ENCODE results near the gene CRACR2A. TPM values are rescaled to one million over a fixed set of nuclear protein-coding genes. Genes with fewer than 3 reads are reported as not detected.

CRACR2A gene
- total and polyA plus RNA-seq, 2 of the 4 experiments (the other 2 are of a cell fraction): 0.54 to 0.60 TPM

DNA sequence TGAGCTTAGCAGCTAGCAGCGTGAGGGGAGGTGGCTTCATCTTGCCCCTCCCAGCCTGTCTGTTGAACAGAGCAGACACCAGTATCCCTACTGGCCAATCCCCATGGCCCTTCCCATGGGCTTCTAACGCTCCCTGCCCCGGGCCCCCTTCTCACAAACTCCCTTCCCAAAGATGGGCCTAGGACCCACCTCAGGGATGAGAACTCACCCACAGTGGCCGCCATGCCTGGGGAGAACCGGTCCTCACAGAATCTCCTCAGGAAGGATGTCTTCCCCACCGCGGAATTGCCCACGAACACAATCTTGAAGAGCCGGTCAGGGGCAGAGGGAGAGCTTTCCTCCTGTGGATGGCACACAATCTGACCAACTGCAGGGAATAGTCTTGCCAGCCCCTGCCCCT is 119.5 kb downstream of the CRACR2A start:
- no peak overlapping the region for H4K5ac ChIP-seq (ENCODE audit: low read depth, low read length)
- dilution Hi-C loops (cut with HindIII; ENCODE audit: low sequenced_read_pairs, unreplicated experiment): no loop called here
- in situ Hi-C loops (cut with MboI; ENCODE audit: low sequenced_read_pairs): no loop called here

More for the DNA sequence above, 119.5 kb downstream of the CRACR2A start:
- Histone ChIP-seq H3K4me1 (ENCODE audit: control insufficient read depth, insufficient read depth, low read length) (no peaks in the 10 kb centered on the region), H3K14ac (replicated peaks; ENCODE audit: low read depth, low read length) (no peak overlapping the region), H3K27ac (ENCODE audit: insufficient read depth, low read length) (no peak overlapping the region), H3K4ac (ENCODE audit: low read depth, low read length) (no peak overlapping the region), H2BK15ac (ENCODE audit: low read depth, low read length) (no peak overlapping the region), H3K79me1 (ENCODE audit: low read depth in 1 of 2, low read length in 2 of 2) (no peaks in the 10 kb centered on the region), H3K4me2 (ENCODE audit: low read depth, low read length) (no peak overlapping the region), H2AK5ac (ENCODE audit: low read depth, low read length) (no peak overlapping the region), H2BK5ac (ENCODE audit: low read depth, low read length, poor library complexity, severe bottlenecking) (no peak overlapping the region), H4K20me1 (ENCODE audit: insufficient read depth, low read length) (no peaks in the 10 kb centered on the region), H3K4me3 (ENCODE audit: insufficient read depth, low read depth, low read length) (no peak overlapping the region), H2AK9ac (replicated peaks; ENCODE audit: low read depth, low read length, poor library complexity) (no peak overlapping the region), H3K9me1 (ENCODE audit: insufficient read depth, low read length) (no peaks in the 10 kb centered on the region), H3K27me3 (ENCODE audit: control insufficient read depth, insufficient read depth, low read length) (peaks cover 16% of the 10 kb centered on the region), H3K56ac (ENCODE audit: extremely low read depth, insufficient read depth, low read length) (no peak overlapping the region), H2AFZ (replicated peaks; ENCODE audit: low read length, poor library complexity) (no peak overlapping the region), H2BK120ac (ENCODE audit: low read depth, low read length) (no peak overlapping the region), H3K23ac (ENCODE audit: low read depth, low read length) (no peak overlapping the region), H3K9ac (ENCODE audit: low read depth, low read length) (no peak overlapping the region), H4K8ac (ENCODE audit: low read depth in 2 of 2, low read length in 2 of 2) (no peak overlapping the region), H2BK20ac (ENCODE audit: low read depth, low read length) (no peak overlapping the region), H3K36me3 (ENCODE audit: control insufficient read depth, insufficient read depth, low read length) (no peaks in the 10 kb centered on the region), H4K91ac (ENCODE audit: insufficient read depth, low read depth, low read length) (no peak overlapping the region), H3K18ac (ENCODE audit: low read depth, low read length) (no peak overlapping the region), H3K9me3 (ENCODE audit: control insufficient read depth, insufficient read depth, low read length) (no peaks in the 10 kb centered on the region)
- BruUV-seq (replicated peaks): no TSS peak
- DNase-seq: no peak
- WGBS, 2 experiments (ENCODE audit: extremely low coverage in 2 of 2, insufficient read length in 1 of 2): 63% methylated on average over 2 of the region's 9 CpGs; no CpG with 5 or more reads in 1 of the 2 experiments
- TF ChIP-seq RAD21 (IDR thresholded peaks at IDR 0.05; ENCODE audit: low read length) (no peak), MAZ (IDR thresholded peaks at IDR 0.05; ENCODE audit: borderline replicate concordance, low read depth, low read length) (no peak), BHLHE40 (IDR thresholded peaks at IDR 0.05; ENCODE audit: low read depth, low read length) (no peak), SMC3 (IDR thresholded peaks at IDR 0.05; ENCODE audit: low read depth, low read length) (no peak), RCOR1 (IDR thresholded peaks at IDR 0.05; ENCODE audit: insufficient replicate concordance, low read length) (no peak), CEBPB (IDR thresholded peaks at IDR 0.05; ENCODE audit: low read depth, low read length) (no peak), RFX5 (IDR thresholded peaks at IDR 0.05; ENCODE audit: low read depth, low read length) (no peak), NFE2L2 (IDR thresholded peaks at IDR 0.05; ENCODE audit: low read depth, low read length) (no peak), MAFK (IDR thresholded peaks at IDR 0.05; ENCODE audit: low read depth, low read length) (no peak), MXI1 (IDR thresholded peaks at IDR 0.05; ENCODE audit: borderline replicate concordance, low read depth, low read length) (no peak), CHD1 (IDR thresholded peaks at IDR 0.05; ENCODE audit: low read depth, low read length) (no peak), POLR2A (IDR thresholded peaks at IDR 0.05; ENCODE audit: low read depth, low read length) (no peak), FOS (IDR thresholded peaks at IDR 0.05; ENCODE audit: low read depth, low read length) (no peak)
- TF ChIP-seq, protein P1, sequence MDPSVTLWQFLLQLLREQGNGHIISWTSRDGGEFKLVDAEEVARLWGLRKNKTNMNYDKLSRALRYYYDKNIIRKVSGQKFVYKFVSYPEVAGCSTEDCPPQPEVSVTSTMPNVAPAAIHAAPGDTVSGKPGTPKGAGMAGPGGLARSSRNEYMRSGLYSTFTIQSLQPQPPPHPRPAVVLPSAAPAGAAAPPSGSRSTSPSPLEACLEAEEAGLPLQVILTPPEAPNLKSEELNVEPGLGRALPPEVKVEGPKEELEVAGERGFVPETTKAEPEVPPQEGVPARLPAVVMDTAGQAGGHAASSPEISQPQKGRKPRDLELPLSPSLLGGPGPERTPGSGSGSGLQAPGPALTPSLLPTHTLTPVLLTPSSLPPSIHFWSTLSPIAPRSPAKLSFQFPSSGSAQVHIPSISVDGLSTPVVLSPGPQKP (IDR thresholded peaks at IDR 0.05; ENCODE audit: borderline replicate concordance, low read depth, low read length): no peak
- TF ChIP-seq, protein P2, sequence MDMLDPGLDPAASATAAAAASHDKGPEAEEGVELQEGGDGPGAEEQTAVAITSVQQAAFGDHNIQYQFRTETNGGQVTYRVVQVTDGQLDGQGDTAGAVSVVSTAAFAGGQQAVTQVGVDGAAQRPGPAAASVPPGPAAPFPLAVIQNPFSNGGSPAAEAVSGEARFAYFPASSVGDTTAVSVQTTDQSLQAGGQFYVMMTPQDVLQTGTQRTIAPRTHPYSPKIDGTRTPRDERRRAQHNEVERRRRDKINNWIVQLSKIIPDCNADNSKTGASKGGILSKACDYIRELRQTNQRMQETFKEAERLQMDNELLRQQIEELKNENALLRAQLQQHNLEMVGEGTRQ (IDR thresholded peaks at IDR 0.05; ENCODE audit: low read depth, low read length): no peak
- TF ChIP-seq, protein P3, sequence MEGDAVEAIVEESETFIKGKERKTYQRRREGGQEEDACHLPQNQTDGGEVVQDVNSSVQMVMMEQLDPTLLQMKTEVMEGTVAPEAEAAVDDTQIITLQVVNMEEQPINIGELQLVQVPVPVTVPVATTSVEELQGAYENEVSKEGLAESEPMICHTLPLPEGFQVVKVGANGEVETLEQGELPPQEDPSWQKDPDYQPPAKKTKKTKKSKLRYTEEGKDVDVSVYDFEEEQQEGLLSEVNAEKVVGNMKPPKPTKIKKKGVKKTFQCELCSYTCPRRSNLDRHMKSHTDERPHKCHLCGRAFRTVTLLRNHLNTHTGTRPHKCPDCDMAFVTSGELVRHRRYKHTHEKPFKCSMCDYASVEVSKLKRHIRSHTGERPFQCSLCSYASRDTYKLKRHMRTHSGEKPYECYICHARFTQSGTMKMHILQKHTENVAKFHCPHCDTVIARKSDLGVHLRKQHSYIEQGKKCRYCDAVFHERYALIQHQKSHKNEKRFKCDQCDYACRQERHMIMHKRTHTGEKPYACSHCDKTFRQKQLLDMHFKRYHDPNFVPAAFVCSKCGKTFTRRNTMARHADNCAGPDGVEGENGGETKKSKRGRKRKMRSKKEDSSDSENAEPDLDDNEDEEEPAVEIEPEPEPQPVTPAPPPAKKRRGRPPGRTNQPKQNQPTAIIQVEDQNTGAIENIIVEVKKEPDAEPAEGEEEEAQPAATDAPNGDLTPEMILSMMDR (conservative IDR thresholded peaks at IDR 0.05; ENCODE audit: low read depth, low read length): no peak
- POLR2A ChIA-PET (ENCODE audit: unreplicated experiment): no interaction called here
- no peak for ATAC-seq (ENCODE audit: low read depth)
- CTCF ChIA-PET: no interaction called here
- intact Hi-C loops (cut with micrococcal nuclease): no loop called here

Measured in IMR-90 (cell line).